DND-41 (cell line): ENCODE measurements around the gene LOXL3.

Source experiments
- CTCF ChIP-seq: IDR thresholded peaks from 2 replicates; pipeline ENCODE4 v1.5.1; 2012; ENCODE audit warnings: borderline replicate concordance, low read length, moderate library complexity, mild to moderate bottlenecking; ENCODE audit not compliant: poor library complexity, severe bottlenecking; ENCODE audit errors: extremely low read depth
- EZH2 ChIP-seq: IDR thresholded peaks from 3 replicates; pipeline ENCODE4 v1.6.1; 2012; ENCODE audit warnings: borderline replicate concordance, low read depth, mild to moderate bottlenecking, moderate library complexity, low read length, inconsistent platforms; ENCODE audit not compliant: severe bottlenecking

DNA sequence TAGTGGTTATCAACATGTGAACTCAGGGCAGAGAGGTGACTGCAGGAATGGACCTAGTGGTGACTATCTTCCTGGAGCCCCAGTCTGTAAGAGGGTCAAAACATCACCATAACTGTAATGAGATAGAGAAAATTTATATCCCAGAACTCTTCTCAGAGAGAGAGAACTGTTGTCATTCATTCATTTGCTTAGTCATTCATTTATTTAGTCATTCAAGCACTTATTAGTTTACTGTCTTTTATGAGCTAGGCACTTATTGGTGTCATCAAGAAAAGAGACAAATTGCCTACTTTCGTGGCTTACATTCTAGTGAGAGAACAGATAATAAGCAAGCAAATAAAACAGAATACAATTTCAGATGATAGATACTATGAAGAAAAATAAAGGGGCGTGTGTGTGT, 34.9 kb upstream of the LOXL3 start:
- no peak for TF ChIP-seq CTCF
- no peak for TF ChIP-seq EZH2
